HEK293T (cell line): ENCODE data around the gene ADGRL3.

Experiments
- CTCF ChIA-PET: fragments of 350-600 bp; formaldehyde crosslinking; extraction: SDS; loops from one replicate; lab custom pipeline; 2021; ENCODE audit warnings: antibody characterized with exemption, inconsistent platforms; lab: Yijun Ruan, JAX
- POLR2A ChIA-PET: fragments of 350-600 bp; formaldehyde crosslinking; extraction: SDS; loops from one replicate; lab custom pipeline; 2020; ENCODE audit warnings: antibody characterized with exemption, inconsistent platforms; lab: Yijun Ruan, JAX
- DNase-seq: peaks from one replicate; pipeline ENCODE4 v3.0.0; 2012; ENCODE audit warnings: mixed read lengths; ENCODE audit errors: extremely low spot score
- ARNT ChIP-seq: fragments of 450-650 bp; IDR thresholded peaks from 2 replicates; pipeline ENCODE4 v1.6.1; 2017; ENCODE audit warnings: mild to moderate bottlenecking
- BHLHE40 ChIP-seq: fragments of 450-650 bp; IDR thresholded peaks from 2 replicates; pipeline ENCODE4 v1.6.1; 2016; ENCODE audit warnings: mild to moderate bottlenecking, moderate library complexity, borderline replicate concordance
- CTBP1 ChIP-seq: fragments of 450-650 bp; IDR thresholded peaks from 2 replicates; pipeline ENCODE4 v1.6.1; 2016; ENCODE audit warnings: borderline replicate concordance
- ELF4 ChIP-seq: fragments of 450-650 bp; IDR thresholded peaks from 2 replicates; pipeline ENCODE4 v1.6.1; 2017; ENCODE audit warnings: antibody characterized with exemption
- FOXA1 ChIP-seq: fragments of 450-650 bp; IDR thresholded peaks from 2 replicates; pipeline ENCODE4 v1.6.1; 2016; ENCODE audit warnings: mild to moderate bottlenecking
- FOXK2 ChIP-seq: fragments of 450-650 bp; IDR thresholded peaks from 2 replicates; pipeline ENCODE4 v1.6.1; 2016; ENCODE audit warnings: mild to moderate bottlenecking
- FOXM1 ChIP-seq: fragments of 450-650 bp; IDR thresholded peaks from 2 replicates; pipeline ENCODE4 v1.6.1; 2017; ENCODE audit warnings: mild to moderate bottlenecking, borderline replicate concordance
- HDGF ChIP-seq: fragments of 450-650 bp; IDR thresholded peaks from 2 replicates; pipeline ENCODE4 v1.6.1; 2017; ENCODE audit warnings: antibody characterized with exemption, borderline replicate concordance
- L3MBTL2 ChIP-seq: fragments of 450-650 bp; conservative IDR thresholded peaks from 2 replicates; pipeline ENCODE4 v1.6.1; 2016; ENCODE audit warnings: mild to moderate bottlenecking
- LEF1 ChIP-seq: fragments of 450-650 bp; IDR thresholded peaks from 2 replicates; pipeline ENCODE4 v1.6.1; 2017; ENCODE audit warnings: mild to moderate bottlenecking, borderline replicate concordance
- NFRKB ChIP-seq: fragments of 450-650 bp; IDR thresholded peaks from 2 replicates; pipeline ENCODE4 v1.6.1; 2016; ENCODE audit warnings: mild to moderate bottlenecking, moderate library complexity
- SP1 ChIP-seq: fragments of 450-650 bp; IDR thresholded peaks from 2 replicates; pipeline ENCODE4 v1.6.1; 2017
- SUZ12 ChIP-seq: fragments of 450-650 bp; IDR thresholded peaks from 2 replicates; pipeline ENCODE4 v1.6.1; 2016; ENCODE audit warnings: mild to moderate bottlenecking
- TARDBP ChIP-seq: fragments of 450-650 bp; IDR thresholded peaks from 2 replicates; pipeline ENCODE4 v1.6.1; 2016
- ZNF384 ChIP-seq: fragments of 450-650 bp; IDR thresholded peaks from 2 replicates; pipeline ENCODE4 v1.6.1; 2016
- TF ChIP-seq, protein P1 (sequence below): fragments of 450-650 bp; IDR thresholded peaks from 2 replicates; pipeline ENCODE4 v1.6.1; 2016

ADGRL3 gene

DNA sequence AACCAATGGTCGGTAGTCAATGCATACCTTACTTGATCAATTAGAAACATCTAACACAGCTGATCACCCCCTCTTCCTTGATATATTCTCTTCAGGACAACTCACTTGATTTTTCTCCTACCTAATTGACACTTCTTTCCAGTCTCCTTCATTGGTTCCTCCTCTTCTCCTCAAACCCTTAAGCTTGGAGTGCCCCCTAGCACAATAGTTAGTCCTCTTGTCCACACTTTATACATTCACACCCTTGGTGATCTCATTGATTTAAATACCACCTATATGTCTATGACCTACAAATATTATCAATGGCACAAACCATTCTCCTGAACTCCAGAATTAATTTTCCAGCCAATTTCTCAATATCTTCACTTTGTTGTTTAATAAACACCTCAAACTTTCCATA lies 724.0 kb downstream of the ADGRL3 start:
- ChIA-PET CTCF (no interaction called here), POLR2A (no interaction called here)
- DNase-seq: no peak
- TF ChIP-seq HDGF: no peak
- no peak for TF ChIP-seq FOXM1
- TF ChIP-seq SUZ12: no peak

DNA sequence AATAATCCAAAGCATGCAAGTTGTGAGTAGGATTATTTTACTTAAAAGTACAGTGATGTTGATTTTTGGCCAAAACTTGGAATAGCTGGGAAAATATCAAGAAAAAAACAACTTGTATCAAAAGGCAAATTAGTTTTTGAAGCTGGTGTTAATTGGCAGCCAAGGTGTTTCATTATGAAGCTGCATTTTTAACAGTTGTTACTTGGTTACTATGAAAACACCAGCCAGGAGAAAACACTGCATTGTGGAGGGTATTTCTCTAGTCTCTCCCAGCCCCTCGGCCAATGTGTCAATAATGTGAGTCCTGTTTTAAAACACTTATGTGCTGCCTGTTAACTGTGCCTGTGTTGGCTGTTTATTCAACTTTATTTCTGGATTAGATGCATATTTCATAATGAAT lies 733.4 kb downstream of the ADGRL3 start:
- POLR2A ChIA-PET: no interaction called here
- DNase-seq: no peak
- no peak for TF ChIP-seq SUZ12
- no peak for TF ChIP-seq ELF4
- no peak for TF ChIP-seq BHLHE40
- TF ChIP-seq NFRKB: no peak
- no peak for TF ChIP-seq SP1
- no peak for TF ChIP-seq ARNT
- CTCF ChIA-PET: no interaction called here

DNA sequence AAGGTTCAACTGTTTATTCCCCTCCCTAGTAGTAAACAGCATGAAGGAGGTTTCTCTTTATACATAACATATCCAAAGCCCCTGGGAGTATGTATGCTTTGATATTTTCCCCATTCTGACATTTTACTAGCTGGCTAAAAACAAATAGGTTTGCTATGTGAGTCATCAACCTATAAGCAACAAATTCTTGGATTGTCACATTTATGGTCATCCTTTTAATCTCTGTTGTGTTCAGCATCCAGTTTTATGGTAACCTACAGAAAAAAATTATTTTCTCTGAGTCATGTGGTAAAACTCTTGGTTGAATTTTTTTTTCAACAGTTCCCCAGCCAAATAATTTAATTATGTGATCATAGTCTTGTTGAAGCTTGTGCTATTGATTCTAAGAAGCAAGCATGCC lies 734.1 kb downstream of the ADGRL3 start:
- ChIA-PET POLR2A (no interaction called here), CTCF (no interaction called here)
- TF ChIP-seq FOXA1 (no peak), CTBP1 (no peak), SP1 (no peak), ELF4 (no peak), L3MBTL2 (no peak), ARNT (no peak)
- DNase-seq: no peak

DNA sequence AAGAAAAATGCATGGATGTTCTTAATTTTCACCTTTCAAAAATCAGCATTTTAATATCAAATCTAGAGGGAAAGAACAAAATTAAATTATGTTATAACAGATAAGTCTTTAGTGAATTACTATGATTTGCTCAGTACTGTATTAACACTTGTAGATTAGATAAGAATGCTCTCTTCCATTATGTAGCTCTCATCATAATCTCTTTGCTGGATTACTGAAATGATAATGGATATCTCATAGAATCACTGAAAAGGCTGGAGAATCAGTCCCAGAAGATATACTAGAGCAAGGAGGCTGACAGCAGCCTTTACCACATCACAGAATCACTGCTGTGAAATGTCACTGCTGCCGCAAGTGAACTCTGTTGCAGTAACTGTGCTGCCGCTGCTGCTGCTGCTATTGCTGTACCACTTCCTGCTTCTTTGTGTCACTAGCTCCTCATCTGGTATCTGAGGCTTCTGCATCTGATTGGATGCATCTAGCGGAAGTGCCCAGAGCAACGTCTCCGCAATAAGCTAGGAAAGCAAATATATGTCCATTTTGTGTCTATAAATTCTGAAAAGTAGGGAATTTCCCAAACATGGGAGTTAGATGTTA lies 738.2 kb downstream of the ADGRL3 start:
- ChIA-PET POLR2A (no interaction called here), CTCF (no interaction called here)
- no peak for DNase-seq
- TF ChIP-seq CTBP1: no peak
- TF ChIP-seq HDGF: no peak
- TF ChIP-seq SP1: no peak
- TF ChIP-seq L3MBTL2: no peak
- TF ChIP-seq, protein P1, sequence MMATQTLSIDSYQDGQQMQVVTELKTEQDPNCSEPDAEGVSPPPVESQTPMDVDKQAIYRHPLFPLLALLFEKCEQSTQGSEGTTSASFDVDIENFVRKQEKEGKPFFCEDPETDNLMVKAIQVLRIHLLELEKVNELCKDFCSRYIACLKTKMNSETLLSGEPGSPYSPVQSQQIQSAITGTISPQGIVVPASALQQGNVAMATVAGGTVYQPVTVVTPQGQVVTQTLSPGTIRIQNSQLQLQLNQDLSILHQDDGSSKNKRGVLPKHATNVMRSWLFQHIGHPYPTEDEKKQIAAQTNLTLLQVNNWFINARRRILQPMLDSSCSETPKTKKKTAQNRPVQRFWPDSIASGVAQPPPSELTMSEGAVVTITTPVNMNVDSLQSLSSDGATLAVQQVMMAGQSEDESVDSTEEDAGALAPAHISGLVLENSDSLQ: no peak
- TF ChIP-seq ELF4: no peak
- no peak for TF ChIP-seq FOXK2
- no peak for TF ChIP-seq ARNT
- no peak for TF ChIP-seq FOXA1
- no peak for TF ChIP-seq ZNF384
- TF ChIP-seq SUZ12: no peak
- TF ChIP-seq NFRKB: no peak

DNA sequence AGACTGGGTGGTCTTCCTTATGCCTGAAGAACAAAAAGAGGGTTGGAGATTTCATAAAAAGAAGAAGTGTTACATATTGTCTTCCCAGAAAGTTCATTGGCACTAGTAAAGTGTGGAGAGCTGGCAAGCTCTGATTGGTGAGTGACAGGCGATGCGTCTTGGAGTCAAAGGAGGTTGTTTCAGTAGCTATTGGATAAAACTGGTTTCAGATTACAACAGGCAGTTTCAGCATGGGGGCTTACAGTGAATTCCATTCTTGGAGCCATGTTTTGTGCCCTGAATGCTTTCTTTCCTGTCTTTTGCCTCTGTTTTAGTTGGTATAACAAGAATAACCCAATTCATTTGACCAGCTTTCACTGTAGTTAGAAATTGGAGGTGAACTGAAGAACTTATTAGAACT lies 750.5 kb downstream of the ADGRL3 start:
- POLR2A ChIA-PET: no interaction called here
- no peak for TF ChIP-seq CTBP1
- TF ChIP-seq, protein P1: peak; percentile 69
- no peak for TF ChIP-seq SP1
- no peak for DNase-seq
- CTCF ChIA-PET: no interaction called here

DNA sequence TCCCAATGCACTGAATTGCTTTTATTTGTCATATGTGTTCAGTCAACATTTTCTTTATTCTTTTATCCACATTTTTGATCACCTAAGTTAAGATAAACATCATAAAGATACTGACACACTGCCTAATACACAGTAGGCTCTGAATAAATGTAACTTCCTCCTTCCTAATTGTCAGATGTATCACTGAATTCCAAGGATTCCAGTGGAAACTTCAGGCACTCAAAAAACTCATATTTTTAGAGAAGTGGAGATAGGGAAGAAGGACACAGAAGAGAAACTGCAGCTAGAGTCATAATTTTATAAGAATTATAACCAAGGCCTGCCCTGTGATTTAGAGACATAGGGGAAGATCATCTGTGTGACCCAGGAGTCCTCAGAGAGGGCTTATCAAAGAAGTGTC lies 753.3 kb downstream of the ADGRL3 start:
- DNase-seq: no peak
- POLR2A ChIA-PET: no interaction called here
- CTCF ChIA-PET: no interaction called here
- TF ChIP-seq FOXK2: no peak
- TF ChIP-seq SUZ12: no peak
- TF ChIP-seq FOXM1: no peak
- TF ChIP-seq BHLHE40: no peak
- TF ChIP-seq TARDBP: no peak
- TF ChIP-seq, protein P1: no peak
- no peak for TF ChIP-seq ARNT
- no peak for TF ChIP-seq CTBP1
- no peak for TF ChIP-seq FOXA1
- TF ChIP-seq NFRKB: no peak
- TF ChIP-seq HDGF: no peak
- TF ChIP-seq ZNF384: no peak

DNA sequence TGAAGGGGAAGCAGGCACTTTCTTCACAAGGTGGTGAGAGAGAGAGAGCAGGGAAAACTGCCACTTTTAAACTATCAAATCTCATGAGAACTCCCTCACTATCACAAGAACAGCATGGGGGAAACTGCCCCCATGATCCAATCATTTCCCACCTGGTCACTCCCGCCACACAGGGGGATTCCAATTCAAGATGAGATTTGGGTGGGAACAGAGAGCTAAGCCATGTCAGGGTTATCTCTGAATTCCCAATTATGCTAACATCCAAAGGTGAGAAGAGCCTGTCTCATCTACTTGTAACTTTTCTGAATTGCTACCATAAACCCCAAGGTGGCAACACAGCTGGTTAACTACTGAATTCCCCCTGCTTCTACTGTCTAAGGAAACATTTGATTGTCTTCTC lies 758.5 kb downstream of the ADGRL3 start:
- POLR2A ChIA-PET: no interaction called here
- DNase-seq: no peak
- CTCF ChIA-PET: no interaction called here
- no peak for TF ChIP-seq SP1
- TF ChIP-seq LEF1: no peak
- TF ChIP-seq NFRKB: no peak
- TF ChIP-seq FOXK2: no peak
- no peak for TF ChIP-seq ARNT
- no peak for TF ChIP-seq ELF4
- no peak for TF ChIP-seq CTBP1
- TF ChIP-seq TARDBP: no peak
- TF ChIP-seq SUZ12: no peak
- no peak for TF ChIP-seq ZNF384
- no peak for TF ChIP-seq L3MBTL2
- TF ChIP-seq FOXM1: no peak
- no peak for TF ChIP-seq BHLHE40
- TF ChIP-seq, protein P1: no peak
